ENCODE results near the gene GTSE1. TPM values are rescaled to one million over a fixed set of nuclear protein-coding genes. Genes with fewer than 3 reads are reported as not detected.

The GTSE1 gene
- total and polyA plus RNA-seq, 2 of the 13 experiments (the other 11 are each of a cell fraction or from before 2014, with no cell fraction given), result 10.7 to 13.5 TPM

DNA sequence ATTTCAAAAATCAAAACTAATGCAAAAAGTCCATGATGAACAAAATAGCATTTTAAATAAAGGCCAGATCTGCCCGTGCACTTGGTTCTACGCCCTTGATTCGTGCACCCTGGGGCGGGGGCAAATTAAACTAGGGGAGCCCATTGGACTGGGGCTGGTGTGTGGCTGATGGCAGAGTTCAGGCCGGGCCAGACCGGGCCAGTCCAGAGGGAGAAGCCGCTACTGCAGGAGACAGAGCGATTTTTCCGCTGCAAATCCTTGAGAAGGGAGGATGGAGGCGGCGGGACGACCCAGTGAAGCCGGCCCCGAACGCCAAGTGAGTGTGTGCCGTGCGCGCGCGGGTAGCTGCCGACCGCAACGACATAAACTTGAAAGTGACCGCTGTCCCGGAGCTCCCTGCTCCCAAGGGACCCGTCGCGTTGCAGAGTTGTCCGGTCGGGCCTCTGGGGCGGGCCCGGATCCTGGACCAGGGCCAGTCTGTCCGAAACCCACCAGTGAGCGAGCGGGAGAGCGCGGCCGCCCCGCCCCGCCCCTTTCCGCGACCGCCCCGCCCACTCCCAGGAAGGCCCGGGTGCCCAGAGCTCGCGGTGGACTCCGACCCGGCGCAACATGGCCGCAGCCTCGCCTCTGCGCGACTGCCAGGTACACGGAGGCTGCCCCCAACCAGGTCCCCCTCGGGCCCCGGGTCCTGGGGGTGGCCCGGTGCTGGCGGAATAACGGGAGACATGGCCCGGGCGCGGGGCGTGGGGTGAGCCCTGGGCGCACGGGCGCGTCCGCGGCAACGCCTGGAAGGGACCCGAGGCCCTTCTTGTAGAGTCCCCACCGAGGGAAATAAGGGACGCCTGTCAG lies 29.0 kb upstream of the GTSE1 start, which contains the start of gene TTC38 (continued):
- TF ChIP-seq, protein P1, sequence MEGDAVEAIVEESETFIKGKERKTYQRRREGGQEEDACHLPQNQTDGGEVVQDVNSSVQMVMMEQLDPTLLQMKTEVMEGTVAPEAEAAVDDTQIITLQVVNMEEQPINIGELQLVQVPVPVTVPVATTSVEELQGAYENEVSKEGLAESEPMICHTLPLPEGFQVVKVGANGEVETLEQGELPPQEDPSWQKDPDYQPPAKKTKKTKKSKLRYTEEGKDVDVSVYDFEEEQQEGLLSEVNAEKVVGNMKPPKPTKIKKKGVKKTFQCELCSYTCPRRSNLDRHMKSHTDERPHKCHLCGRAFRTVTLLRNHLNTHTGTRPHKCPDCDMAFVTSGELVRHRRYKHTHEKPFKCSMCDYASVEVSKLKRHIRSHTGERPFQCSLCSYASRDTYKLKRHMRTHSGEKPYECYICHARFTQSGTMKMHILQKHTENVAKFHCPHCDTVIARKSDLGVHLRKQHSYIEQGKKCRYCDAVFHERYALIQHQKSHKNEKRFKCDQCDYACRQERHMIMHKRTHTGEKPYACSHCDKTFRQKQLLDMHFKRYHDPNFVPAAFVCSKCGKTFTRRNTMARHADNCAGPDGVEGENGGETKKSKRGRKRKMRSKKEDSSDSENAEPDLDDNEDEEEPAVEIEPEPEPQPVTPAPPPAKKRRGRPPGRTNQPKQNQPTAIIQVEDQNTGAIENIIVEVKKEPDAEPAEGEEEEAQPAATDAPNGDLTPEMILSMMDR (CRISPR knock-in tag; IDR thresholded peaks at IDR 0.05), result 0 out of 2 replicates have a peak, but pooled peaks have one; percentile 5
- TF ChIP-seq GTF3A (CRISPR knock-in tag; conservative IDR thresholded peaks at IDR 0.05), result no peak
- TF ChIP-seq NRL (CRISPR knock-in tag; IDR thresholded peaks at IDR 0.05; ENCODE audit: borderline replicate concordance), result no peak
- TF ChIP-seq GABPA (IDR thresholded peaks at IDR 0.05; ENCODE audit: low read depth, low read length), result no peak
- TF ChIP-seq GABPA (CRISPR knock-in tag; IDR thresholded peaks at IDR 0.05; ENCODE audit: low read depth), result no peak
- peak; percentile 54; the same call in 1 of the 2 replicates for TF ChIP-seq MYC (CRISPR knock-in tag; IDR thresholded peaks at IDR 0.05; ENCODE audit: borderline replicate concordance)
- 0 out of 2 replicates have a peak, but pooled peaks have one; percentile 34 for TF ChIP-seq JUND (CRISPR knock-in tag; IDR thresholded peaks at IDR 0.05)
- TF ChIP-seq, protein P2, sequence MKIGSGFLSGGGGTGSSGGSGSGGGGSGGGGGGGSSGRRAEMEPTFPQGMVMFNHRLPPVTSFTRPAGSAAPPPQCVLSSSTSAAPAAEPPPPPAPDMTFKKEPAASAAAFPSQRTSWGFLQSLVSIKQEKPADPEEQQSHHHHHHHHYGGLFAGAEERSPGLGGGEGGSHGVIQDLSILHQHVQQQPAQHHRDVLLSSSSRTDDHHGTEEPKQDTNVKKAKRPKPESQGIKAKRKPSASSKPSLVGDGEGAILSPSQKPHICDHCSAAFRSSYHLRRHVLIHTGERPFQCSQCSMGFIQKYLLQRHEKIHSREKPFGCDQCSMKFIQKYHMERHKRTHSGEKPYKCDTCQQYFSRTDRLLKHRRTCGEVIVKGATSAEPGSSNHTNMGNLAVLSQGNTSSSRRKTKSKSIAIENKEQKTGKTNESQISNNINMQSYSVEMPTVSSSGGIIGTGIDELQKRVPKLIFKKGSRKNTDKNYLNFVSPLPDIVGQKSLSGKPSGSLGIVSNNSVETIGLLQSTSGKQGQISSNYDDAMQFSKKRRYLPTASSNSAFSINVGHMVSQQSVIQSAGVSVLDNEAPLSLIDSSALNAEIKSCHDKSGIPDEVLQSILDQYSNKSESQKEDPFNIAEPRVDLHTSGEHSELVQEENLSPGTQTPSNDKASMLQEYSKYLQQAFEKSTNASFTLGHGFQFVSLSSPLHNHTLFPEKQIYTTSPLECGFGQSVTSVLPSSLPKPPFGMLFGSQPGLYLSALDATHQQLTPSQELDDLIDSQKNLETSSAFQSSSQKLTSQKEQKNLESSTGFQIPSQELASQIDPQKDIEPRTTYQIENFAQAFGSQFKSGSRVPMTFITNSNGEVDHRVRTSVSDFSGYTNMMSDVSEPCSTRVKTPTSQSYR (CRISPR knock-in tag; IDR thresholded peaks at IDR 0.05; ENCODE audit: borderline replicate concordance), result no peak; the same call in 1 of the 2 replicates
- peak; percentile 79 for TF ChIP-seq PHF21A (CRISPR knock-in tag; IDR thresholded peaks at IDR 0.05)
- no peak for TF ChIP-seq RORA (CRISPR knock-in tag; IDR thresholded peaks at IDR 0.05)
- TF ChIP-seq MTA1 (CRISPR knock-in tag; IDR thresholded peaks at IDR 0.05; ENCODE audit: borderline replicate concordance), result no peak
- TF ChIP-seq, protein P3, sequence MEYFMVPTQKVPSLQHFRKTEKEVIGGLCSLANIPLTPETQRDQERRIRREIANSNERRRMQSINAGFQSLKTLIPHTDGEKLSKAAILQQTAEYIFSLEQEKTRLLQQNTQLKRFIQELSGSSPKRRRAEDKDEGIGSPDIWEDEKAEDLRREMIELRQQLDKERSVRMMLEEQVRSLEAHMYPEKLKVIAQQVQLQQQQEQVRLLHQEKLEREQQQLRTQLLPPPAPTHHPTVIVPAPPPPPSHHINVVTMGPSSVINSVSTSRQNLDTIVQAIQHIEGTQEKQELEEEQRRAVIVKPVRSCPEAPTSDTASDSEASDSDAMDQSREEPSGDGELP (IDR thresholded peaks at IDR 0.05; ENCODE audit: borderline replicate concordance, low read depth), result no peak; the same call in 1 of the 2 replicates
- 0 out of 2 replicates have a peak, but pooled peaks have one; percentile 76 for TF ChIP-seq CSRNP1 (CRISPR knock-in tag; IDR thresholded peaks at IDR 0.05)
- peak; percentile 4; the same call in 1 of the 2 replicates for TF ChIP-seq ZNF766 (CRISPR knock-in tag; IDR thresholded peaks at IDR 0.05; ENCODE audit: borderline replicate concordance)
- peak; percentile 64; the same call in 1 of the 2 replicates for TF ChIP-seq HNRNPL (IDR thresholded peaks at IDR 0.05; ENCODE audit: low read depth, low read length)
- TF ChIP-seq, protein P4, sequence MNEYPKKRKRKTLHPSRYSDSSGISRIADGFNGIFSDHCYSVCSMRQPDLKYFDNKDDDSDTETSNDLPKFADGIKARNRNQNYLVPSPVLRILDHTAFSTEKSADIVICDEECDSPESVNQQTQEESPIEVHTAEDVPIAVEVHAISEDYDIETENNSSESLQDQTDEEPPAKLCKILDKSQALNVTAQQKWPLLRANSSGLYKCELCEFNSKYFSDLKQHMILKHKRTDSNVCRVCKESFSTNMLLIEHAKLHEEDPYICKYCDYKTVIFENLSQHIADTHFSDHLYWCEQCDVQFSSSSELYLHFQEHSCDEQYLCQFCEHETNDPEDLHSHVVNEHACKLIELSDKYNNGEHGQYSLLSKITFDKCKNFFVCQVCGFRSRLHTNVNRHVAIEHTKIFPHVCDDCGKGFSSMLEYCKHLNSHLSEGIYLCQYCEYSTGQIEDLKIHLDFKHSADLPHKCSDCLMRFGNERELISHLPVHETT (CRISPR knock-in tag; conservative IDR thresholded peaks at IDR 0.05), result 0 out of 2 replicates have a peak, but pooled peaks have one; percentile 54
- TF ChIP-seq MATR3 (CRISPR knock-in tag; IDR thresholded peaks at IDR 0.05), result no peak
- peak; percentile 69; the same call in 1 of the 2 replicates for TF ChIP-seq ZNF614 (CRISPR knock-in tag; IDR thresholded peaks at IDR 0.05; ENCODE audit: borderline replicate concordance)
- TF ChIP-seq ZNF878 (CRISPR knock-in tag; IDR thresholded peaks at IDR 0.05), result peak; percentile 68; the same call in 1 of the 2 replicates

All from HepG2 (cell line).